ENCODE results near the gene SCAI. TPM values are rescaled to one million over a fixed set of nuclear protein-coding genes. Genes with fewer than 3 reads are reported as not detected.

Gene SCAI
- total and polyA plus RNA-seq, 9 of the 15 experiments (the other 6 are each of a cell fraction or from before 2014, with no cell fraction given), result 0.70 to 12.4 (median 4.2) TPM

DNA sequence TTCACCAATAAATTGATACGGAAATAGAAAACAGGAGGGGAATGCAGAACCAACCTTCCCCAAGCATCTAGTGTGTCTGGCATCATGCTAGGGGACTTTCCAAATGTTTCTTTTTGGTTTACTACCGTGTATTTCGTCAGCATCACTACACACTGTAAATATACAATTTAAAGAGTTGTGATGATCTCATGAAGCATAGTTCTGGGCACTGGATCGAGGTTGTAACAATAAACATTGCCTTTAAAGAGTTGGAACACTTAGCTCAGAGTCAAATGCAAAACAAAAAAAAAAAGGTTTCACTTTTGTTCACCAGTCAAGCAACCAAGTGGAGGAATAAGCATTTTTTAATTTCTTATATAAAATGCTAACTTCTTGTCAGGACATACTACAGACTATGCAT, 2.9 kb upstream of the SCAI start:
- H3K9ac ChIP-seq (ENCODE audit: insufficient read depth in 1 of 2, low read depth in 2 of 2, low read length in 2 of 2), result no peak overlapping the region
- no peak overlapping the region for H2AFZ ChIP-seq (ENCODE audit: low read depth, low read length)
- H3K4me1 ChIP-seq (replicated peaks in 1 of 2; ENCODE audit: control insufficient read depth in 2 of 2, insufficient read depth in 2 of 2, low read length in 2 of 2), result peaks cover 4 to 8% of the 10 kb centered on the region in 2 experiments; a peak in 3 of 5 replicates
- H3K27ac ChIP-seq (ENCODE audit: extremely low read depth, low read depth, low read length), result no peak overlapping the region
- H3K4me3 ChIP-seq, result no peak overlapping the region
- DNase-seq (ENCODE audit: extremely low read depth in 1 of 4, low spot score in 3 of 4), result no peak
- peaks cover 31% of the 10 kb centered on the region for H3K36me3 ChIP-seq (ENCODE audit: control insufficient read depth, insufficient read depth, low read length)
- H3K79me2 ChIP-seq (ENCODE audit: control insufficient read depth, insufficient read depth, low read length), result peaks cover 18% of the 10 kb centered on the region
- in situ Hi-C loops (cut with MboI), result loop anchor here (10.0 kb wide), 2 partner anchors 211 to 281 kb away; partner anchors contain the start of genes ARPC5L and RPL35
- no peaks in the 10 kb centered on the region for H3K9me3 ChIP-seq (replicated peaks; ENCODE audit: control insufficient read depth, insufficient read depth, low read depth, low read length)
- FAIRE-seq, result no peak
- no TSS peak for BruUV-seq (replicated peaks)
- H3K4me2 ChIP-seq (ENCODE audit: insufficient read depth, low read length), result no peak overlapping the region
- no peaks in the 10 kb centered on the region; the same call in 1 of the 2 replicates for H4K20me1 ChIP-seq (replicated peaks; ENCODE audit: control insufficient read depth, insufficient read depth, low read length)
- no peaks in the 10 kb centered on the region for H3K27me3 ChIP-seq (ENCODE audit: control insufficient read depth in 2 of 2, insufficient read depth in 2 of 2, low read length in 2 of 2)
- no peak for TF ChIP-seq HNRNPK (IDR thresholded peaks at IDR 0.05; ENCODE audit: low read depth, low read length, poor library complexity, severe bottlenecking)
- no peak for TF ChIP-seq LCOR (CRISPR knock-in tag; IDR thresholded peaks at IDR 0.05)
- no peak for TF ChIP-seq ATF4 (CRISPR knock-in tag; IDR thresholded peaks at IDR 0.05)
- TF ChIP-seq BRD9 (IDR thresholded peaks at IDR 0.05; ENCODE audit: low read depth, partially characterized antibody), result no peak
- no peak for TF ChIP-seq ZNF224 (CRISPR knock-in tag; IDR thresholded peaks at IDR 0.05)
- TF ChIP-seq, protein P1, sequence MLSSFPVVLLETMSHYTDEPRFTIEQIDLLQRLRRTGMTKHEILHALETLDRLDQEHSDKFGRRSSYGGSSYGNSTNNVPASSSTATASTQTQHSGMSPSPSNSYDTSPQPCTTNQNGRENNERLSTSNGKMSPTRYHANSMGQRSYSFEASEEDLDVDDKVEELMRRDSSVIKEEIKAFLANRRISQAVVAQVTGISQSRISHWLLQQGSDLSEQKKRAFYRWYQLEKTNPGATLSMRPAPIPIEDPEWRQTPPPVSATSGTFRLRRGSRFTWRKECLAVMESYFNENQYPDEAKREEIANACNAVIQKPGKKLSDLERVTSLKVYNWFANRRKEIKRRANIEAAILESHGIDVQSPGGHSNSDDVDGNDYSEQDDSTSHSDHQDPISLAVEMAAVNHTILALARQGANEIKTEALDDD (IDR thresholded peaks at IDR 0.05), result no peak
- no peak for TF ChIP-seq TEAD4 (IDR thresholded peaks at IDR 0.05; ENCODE audit: low read length)
- no peak for TF ChIP-seq TEAD4 (CRISPR knock-in tag; IDR thresholded peaks at IDR 0.05; ENCODE audit: borderline replicate concordance)
- no peak for TF ChIP-seq ETV5 (CRISPR knock-in tag; IDR thresholded peaks at IDR 0.05; ENCODE audit: low read depth)
- TF ChIP-seq, protein P2, sequence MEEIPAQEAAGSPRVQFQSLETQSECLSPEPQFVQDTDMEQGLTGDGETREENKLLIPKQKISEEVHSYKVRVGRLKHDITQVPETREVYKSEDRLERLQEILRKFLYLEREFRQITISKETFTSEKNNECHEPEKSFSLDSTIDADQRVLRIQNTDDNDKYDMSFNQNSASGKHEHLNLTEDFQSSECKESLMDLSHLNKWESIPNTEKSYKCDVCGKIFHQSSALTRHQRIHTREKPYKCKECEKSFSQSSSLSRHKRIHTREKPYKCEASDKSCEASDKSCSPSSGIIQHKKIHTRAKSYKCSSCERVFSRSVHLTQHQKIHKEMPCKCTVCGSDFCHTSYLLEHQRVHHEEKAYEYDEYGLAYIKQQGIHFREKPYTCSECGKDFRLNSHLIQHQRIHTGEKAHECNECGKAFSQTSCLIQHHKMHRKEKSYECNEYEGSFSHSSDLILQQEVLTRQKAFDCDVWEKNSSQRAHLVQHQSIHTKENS (CRISPR knock-in tag; IDR thresholded peaks at IDR 0.05), result no peak
- TF ChIP-seq, protein P3, sequence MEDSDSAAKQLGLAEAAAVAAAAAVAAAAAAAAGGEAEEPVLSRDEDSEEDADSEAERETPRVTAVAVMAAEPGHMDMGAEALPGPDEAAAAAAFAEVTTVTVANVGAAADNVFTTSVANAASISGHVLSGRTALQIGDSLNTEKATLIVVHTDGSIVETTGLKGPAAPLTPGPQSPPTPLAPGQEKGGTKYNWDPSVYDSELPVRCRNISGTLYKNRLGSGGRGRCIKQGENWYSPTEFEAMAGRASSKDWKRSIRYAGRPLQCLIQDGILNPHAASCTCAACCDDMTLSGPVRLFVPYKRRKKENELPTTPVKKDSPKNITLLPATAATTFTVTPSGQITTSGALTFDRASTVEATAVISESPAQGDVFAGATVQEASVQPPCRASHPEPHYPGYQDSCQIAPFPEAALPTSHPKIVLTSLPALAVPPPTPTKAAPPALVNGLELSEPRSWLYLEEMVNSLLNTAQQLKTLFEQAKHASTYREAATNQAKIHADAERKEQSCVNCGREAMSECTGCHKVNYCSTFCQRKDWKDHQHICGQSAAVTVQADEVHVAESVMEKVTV (CRISPR knock-in tag; IDR thresholded peaks at IDR 0.05), result no peak
- TF ChIP-seq, protein P4, sequence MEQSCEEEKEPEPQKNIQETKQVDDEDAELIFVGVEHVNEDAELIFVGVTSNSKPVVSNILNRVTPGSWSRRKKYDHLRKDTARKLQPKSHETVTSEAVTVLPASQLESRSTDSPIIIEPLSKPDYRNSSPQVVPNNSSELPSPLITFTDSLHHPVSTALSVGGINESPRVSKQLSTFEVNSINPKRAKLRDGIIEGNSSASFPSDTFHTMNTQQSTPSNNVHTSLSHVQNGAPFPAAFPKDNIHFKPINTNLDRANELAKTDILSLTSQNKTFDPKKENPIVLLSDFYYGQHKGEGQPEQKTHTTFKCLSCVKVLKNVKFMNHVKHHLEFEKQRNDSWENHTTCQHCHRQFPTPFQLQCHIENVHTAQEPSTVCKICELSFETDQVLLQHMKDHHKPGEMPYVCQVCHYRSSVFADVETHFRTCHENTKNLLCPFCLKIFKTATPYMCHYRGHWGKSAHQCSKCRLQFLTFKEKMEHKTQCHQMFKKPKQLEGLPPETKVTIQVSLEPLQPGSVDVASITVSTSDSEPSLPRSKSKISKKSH (CRISPR knock-in tag; IDR thresholded peaks at IDR 0.05), result no peak
- TF ChIP-seq ZNF232 (CRISPR knock-in tag; IDR thresholded peaks at IDR 0.05), result no peak
- ATAC-seq, result no peak
- ChIA-PET POLR2A (no interaction called here), CTCF (ENCODE audit: low intra/inter-chr PET ratio) (no interaction called here)
- WGBS (ENCODE audit: insufficient coverage, low coverage, missing lambda C conversion rate), result 48% methylated on average over 4 of the region's 4 CpGs
- H3K9me1 ChIP-seq (ENCODE audit: control insufficient read depth, insufficient read depth, low read length), result no peaks in the 10 kb centered on the region
- intact Hi-C loops (cut with micrococcal nuclease), result no loop called here

All from K562 (cell line).